Mucosa of descending colon (tissue), 3 donors: ENCODE results near the gene ETDA. TPM values are rescaled to one million over a fixed set of nuclear protein-coding genes. Genes with fewer than 3 reads are reported as not detected.
A peak's percentile ranks its signal among the peaks of the same experiment; 100 is the strongest.

ENCODE experiments used
- ATAC-seq: fragments of 200-7000 bp; cut with Tn5 transposase; one replicate; pipeline ENCODE4 v1.9.1; 2020; ENCODE audit warnings: mild to moderate bottlenecking, moderate library complexity
- DNase-seq, 3 donors: peaks; one replicate each; pipeline ENCODE4 v3.0.0-alpha.2; 2020
- H3K36me3 ChIP-seq: fragments of 200-600 bp; one replicate; pipeline ENCODE4 v1.8.0; 2021; ENCODE audit warnings: low read depth, mild to moderate bottlenecking
- H3K4me1 ChIP-seq: fragments of 200-600 bp; one replicate; pipeline ENCODE4 v1.8.0; 2021; ENCODE audit warnings: low read depth, mild to moderate bottlenecking
- H3K4me3 ChIP-seq: fragments of 200-600 bp; one replicate; pipeline ENCODE4 v1.8.0; 2021; ENCODE audit warnings: mild to moderate bottlenecking
- H3K9me3 ChIP-seq: fragments of 200-600 bp; one replicate; pipeline ENCODE4 v1.8.0; 2021; ENCODE audit warnings: mild to moderate bottlenecking
- intact Hi-C, 2 donors: fragments of 100-400 bp; cut with DNase I in 1 of 2; cut with micrococcal nuclease in 1 of 2; formaldehyde crosslinking; loops; one replicate each; pipeline versions ENCODE4 v1.11.0 to v1.11.1; 2022; cut with DNase I, micrococcal nuclease
- total RNA-seq, 3 donors: library from RNA; stranded (reverse); fragmentation: NEBNext Ultra II Directional in 2 of 3; extraction: Animal tissue kit (Norgen Biotek cat#: 25700) in 2 of 3; gene quantifications; one replicate each; pipeline versions ENCODE4 v1.2.1 to v1.2.4, GENCODE V29; 2021 to 2023
- TF ChIP-seq, protein P1 (sequence below): fragments of 200-600 bp; IDR thresholded peaks from one replicate; pipeline ENCODE4 v1.8.0; 2022; ENCODE audit warnings: antibody characterized with exemption, mild to moderate bottlenecking
- donor health status: DM: no; HTN: no; CAD: no; lungs with moderate emphysema.
- donor health status: DM: no; HTN: no; CAD: no.
- donor health status: DM: no; HTN: yes; CAD: no.

Gene ETDA
- total RNA-seq, 3 donors from 2014 or later = not detected

DNA sequence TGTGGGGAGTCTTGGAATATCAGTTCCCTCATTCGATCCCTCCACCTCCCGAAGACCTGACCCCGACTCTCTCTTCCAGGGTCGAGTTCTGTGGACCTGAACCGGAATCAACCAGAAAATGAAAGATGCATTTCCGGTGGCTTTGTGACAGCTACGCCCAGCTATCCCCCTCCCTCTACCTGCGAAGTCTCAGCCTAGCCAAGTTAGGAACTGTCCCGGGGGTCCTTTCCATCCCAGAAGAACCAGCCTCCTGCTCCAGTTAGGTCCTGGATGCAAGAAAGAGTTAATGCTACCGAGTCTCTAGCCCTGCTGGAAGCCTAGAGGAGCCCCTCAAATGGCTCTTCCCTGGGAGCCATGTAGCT is 44.1 kb downstream of the ETDA start:
- intact Hi-C loops = no loop called here
- DNase-seq = no peak
- Histone ChIP-seq H3K9me3 (no peaks in the 10 kb centered on the region), H3K4me1 (no peaks in the 10 kb centered on the region), H3K4me3 (no peak overlapping the region), H3K36me3 (no peaks in the 10 kb centered on the region)
- peak; percentile 11 for ATAC-seq
- TF ChIP-seq, protein P1, sequence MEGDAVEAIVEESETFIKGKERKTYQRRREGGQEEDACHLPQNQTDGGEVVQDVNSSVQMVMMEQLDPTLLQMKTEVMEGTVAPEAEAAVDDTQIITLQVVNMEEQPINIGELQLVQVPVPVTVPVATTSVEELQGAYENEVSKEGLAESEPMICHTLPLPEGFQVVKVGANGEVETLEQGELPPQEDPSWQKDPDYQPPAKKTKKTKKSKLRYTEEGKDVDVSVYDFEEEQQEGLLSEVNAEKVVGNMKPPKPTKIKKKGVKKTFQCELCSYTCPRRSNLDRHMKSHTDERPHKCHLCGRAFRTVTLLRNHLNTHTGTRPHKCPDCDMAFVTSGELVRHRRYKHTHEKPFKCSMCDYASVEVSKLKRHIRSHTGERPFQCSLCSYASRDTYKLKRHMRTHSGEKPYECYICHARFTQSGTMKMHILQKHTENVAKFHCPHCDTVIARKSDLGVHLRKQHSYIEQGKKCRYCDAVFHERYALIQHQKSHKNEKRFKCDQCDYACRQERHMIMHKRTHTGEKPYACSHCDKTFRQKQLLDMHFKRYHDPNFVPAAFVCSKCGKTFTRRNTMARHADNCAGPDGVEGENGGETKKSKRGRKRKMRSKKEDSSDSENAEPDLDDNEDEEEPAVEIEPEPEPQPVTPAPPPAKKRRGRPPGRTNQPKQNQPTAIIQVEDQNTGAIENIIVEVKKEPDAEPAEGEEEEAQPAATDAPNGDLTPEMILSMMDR = no peak

DNA sequence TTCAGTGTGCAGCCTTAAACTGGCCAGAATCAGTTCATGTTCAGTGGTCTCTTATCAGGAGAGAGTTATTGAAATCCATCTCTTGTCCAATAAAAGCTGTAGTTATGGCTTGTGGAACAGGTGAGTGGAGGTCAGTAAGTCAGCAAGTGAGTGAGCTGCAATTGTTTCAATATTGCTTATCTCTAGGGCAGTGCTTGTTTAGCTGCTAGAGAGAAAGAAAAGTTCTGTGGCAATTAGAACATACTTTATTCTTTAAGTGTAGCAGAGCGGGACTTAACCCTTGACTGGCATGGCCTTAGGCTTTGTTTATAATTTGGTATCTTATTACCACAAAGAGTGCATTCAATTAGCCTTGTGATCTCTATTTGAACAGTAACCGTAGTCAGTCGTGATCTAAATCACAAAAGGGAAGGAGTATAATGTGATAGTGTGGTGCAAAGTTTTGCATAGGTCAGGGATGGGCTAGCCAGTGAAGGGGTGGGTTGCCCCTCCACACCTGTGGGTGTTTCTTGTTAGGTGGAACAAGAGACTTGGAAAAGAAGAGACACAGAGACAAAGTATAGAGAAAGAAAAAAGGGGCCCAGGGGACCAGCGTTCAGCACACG is 50.5 kb downstream of the ETDA start:
- TF ChIP-seq, protein P1 = no peak
- ATAC-seq = no peak

More for the DNA sequence above, 50.5 kb downstream of the ETDA start:
- H3K4me3 ChIP-seq = no peak overlapping the region
- no peaks in the 10 kb centered on the region for H3K36me3 ChIP-seq
- intact Hi-C loops = no loop called here
- no peaks in the 10 kb centered on the region for H3K4me1 ChIP-seq
- no peak for DNase-seq
- H3K9me3 ChIP-seq = no peaks in the 10 kb centered on the region

Other genes with a start within 250 kb of the ETDA start
- gene RTL8B, start 229.5 kb upstream of the ETDA start, total RNA-seq = 10 to 100 TPM in 1 of 3 donors, 1 to 10 TPM in 2; 1.2 to 13.7 (median 3.3) TPM
- 10 to 100 TPM; 32.7 to 87.4 (median 48.1) TPM for gene RTL8C, start 219.7 kb upstream of the ETDA start, total RNA-seq
- gene RTL8A, start 199.9 kb upstream of the ETDA start, total RNA-seq = 10 to 100 TPM; 31.3 to 38.0 (median 37.8) TPM
- 1 to 10 TPM in 2 of 3 donors, under 1 TPM in 1; 0.75 to 2.2 (median 1.1) TPM for gene SMIM10L2B, start 153.3 kb upstream of the ETDA start, total RNA-seq
- not detected for gene ETDB, start 131.5 kb upstream of the ETDA start, total RNA-seq
- not detected for gene CT55, start 80.7 kb upstream of the ETDA start, total RNA-seq
- gene ETDC, start 57.4 kb downstream of the ETDA start, total RNA-seq = not detected
- gene ZNF75D, start 92.0 kb downstream of the ETDA start, total RNA-seq = 10 to 100 TPM in 1 of 3 donors, 1 to 10 TPM in 2; 8.4 to 10.4 (median 8.4) TPM
- 1 to 10 TPM; 2.8 to 5.5 (median 3.6) TPM for gene ZNF449, start 92.7 kb downstream of the ETDA start, total RNA-seq
- 1 to 10 TPM in 1 of 3 donors, under 1 TPM in 2; 0.39 to 1.1 (median 0.58) TPM for gene SMIM10L2A, start 169.9 kb downstream of the ETDA start, total RNA-seq